H1 (cell line): Measurements from ENCODE around the gene SEMA6A. TPM values are rescaled to one million over a fixed set of nuclear protein-coding genes. Genes with fewer than 3 reads are reported as not detected.

Experiments
- CTCF ChIA-PET: fragments of 300-600 bp; sonication (Branson Sonifier 250); formaldehyde crosslinking; loops from one replicate; lab custom pipeline; 2021; ENCODE audit not compliant: partially characterized antibody; lab: Charles Lee
- POLR2A ChIA-PET: fragments of 300-600 bp; sonication (Branson Sonifier 250); formaldehyde crosslinking; loops from one replicate; lab custom pipeline; 2021; ENCODE audit warnings: inconsistent platforms; ENCODE audit not compliant: partially characterized antibody; lab: Charles Lee
- DNase-seq, 2 experiments: peaks; one replicate each; pipeline versions ENCODE4 v3.0.0 to v3.0.0-alpha.2; 2010 to 2022; ENCODE audit warnings: low spot score in 2 of 2, low read depth in 1 of 2, mixed read lengths in 1 of 2
- FAIRE-seq: peaks from 2 replicates; lab custom pipeline; 2011; peaks lifted over from hg19 to GRCh38; lab: Jason Lieb, UNC
- H2AFZ ChIP-seq: 2 replicates; pipeline ENCODE4 v1.8.1; 2012; ENCODE audit warnings: low read length, inconsistent platforms
- H2AK5ac ChIP-seq: 2 replicates; pipeline ENCODE4 v1.6.1; 2013; ENCODE audit warnings: low read depth, low read length
- H2BK120ac ChIP-seq: replicated peaks from 2 replicates; pipeline ENCODE3; 2013; ENCODE audit warnings: low read depth, low read length, inconsistent platforms
- H2BK12ac ChIP-seq: 2 replicates; pipeline ENCODE4 v1.6.1; 2013; ENCODE audit warnings: low read depth, low read length
- H2BK15ac ChIP-seq: 2 replicates; pipeline ENCODE4 v1.6.1; 2013; ENCODE audit warnings: low read length
- H2BK20ac ChIP-seq: 2 replicates; pipeline ENCODE4 v1.6.1; 2013; ENCODE audit warnings: low read length
- H2BK5ac ChIP-seq: 2 replicates; pipeline ENCODE4 v1.6.1; 2013; ENCODE audit warnings: low read depth, low read length
- H3K14ac ChIP-seq: 2 replicates; pipeline ENCODE4 v1.6.1; 2013; ENCODE audit warnings: inconsistent platforms; ENCODE audit not compliant: insufficient read length
- H3K18ac ChIP-seq: 2 replicates; pipeline ENCODE4 v1.6.1; 2013; ENCODE audit warnings: low read length; ENCODE audit errors: extremely low read depth
- H3K23ac ChIP-seq: 2 replicates; pipeline ENCODE4 v1.6.1; 2013; ENCODE audit warnings: inconsistent platforms; ENCODE audit not compliant: insufficient read length
- H3K23me2 ChIP-seq: 2 replicates; pipeline ENCODE4 v1.6.1; 2013; ENCODE audit warnings: low read depth, low read length
- H3K27ac ChIP-seq: 2 replicates; pipeline ENCODE4 v1.6.1; 2011; ENCODE audit warnings: low read depth, low read length, inconsistent platforms
- H3K27me3 ChIP-seq, 4 experiments: replicated peaks in 1 of 4; 1 replicate in 1 of 4; 2 replicates in 3 of 4; pipeline versions ENCODE4 v1.6.1 to v1.8.1; 2011 to 2013; ENCODE audit warnings: low read length in 3 of 4, mild to moderate bottlenecking in 3 of 4, inconsistent platforms in 2 of 4, mixed read lengths in 2 of 4, moderate library complexity in 1 of 4; ENCODE audit not compliant: control insufficient read depth in 3 of 4, insufficient read depth in 3 of 4; ENCODE audit errors: extremely low read depth in 1 of 4
- H3K36me3 ChIP-seq, 4 experiments: 2 replicates each; pipeline versions ENCODE4 v1.6.1 to v1.8.1; 2011 to 2013; ENCODE audit warnings: mild to moderate bottlenecking in 4 of 4, low read length in 3 of 4, moderate library complexity in 2 of 4, control low read depth in 1 of 4, inconsistent platforms in 1 of 4; ENCODE audit not compliant: insufficient read depth in 4 of 4, control insufficient read depth in 2 of 4
- H3K4ac ChIP-seq: replicated peaks from 2 replicates; pipeline ENCODE3; 2013; ENCODE audit warnings: low read length, low read depth, mixed read lengths, inconsistent platforms; ENCODE audit not compliant: insufficient read length
- H3K4me1 ChIP-seq, 4 experiments: replicated peaks in 1 of 4; 1 replicate in 1 of 4; 2 replicates in 3 of 4; pipeline versions ENCODE4 v1.6.1 to v1.8.1; 2011 to 2013; ENCODE audit warnings: low read length in 3 of 4, inconsistent platforms in 2 of 4, mixed read lengths in 1 of 4; ENCODE audit not compliant: insufficient read depth in 4 of 4, control insufficient read depth in 3 of 4
- H3K4me2 ChIP-seq, 2 experiments: 2 replicates each; pipeline versions ENCODE4 v1.6.1 to v1.8.1; 2011 to 2013; ENCODE audit warnings: low read depth in 2 of 2, low read length in 2 of 2, control low read depth in 1 of 2, inconsistent platforms in 1 of 2, mild to moderate bottlenecking in 1 of 2; ENCODE audit not compliant: insufficient read depth in 1 of 2
- H3K4me3 ChIP-seq, 4 experiments: fragments of 200-600, 300-600 bp in 1 of 4; sonication (generic), shearing (Covaris generic), sonication (Bioruptor Twin) in 1 of 4; 2 replicates each; pipeline versions ENCODE4 v1.5.1 to v1.8.1; 2011 to 2016; ENCODE audit warnings: low read length in 4 of 4, low read depth in 3 of 4, control low read depth in 2 of 4, inconsistent platforms in 2 of 4, mild to moderate bottlenecking in 2 of 4, mixed read lengths in 1 of 4, moderate library complexity in 1 of 4; ENCODE audit not compliant: insufficient read depth in 2 of 4; ENCODE audit errors: extremely low read depth in 1 of 4
- H3K56ac ChIP-seq: replicated peaks from 2 replicates; pipeline ENCODE3; 2013; ENCODE audit warnings: low read depth, mild to moderate bottlenecking, mixed read lengths, low read length, inconsistent platforms; ENCODE audit not compliant: insufficient read length
- H3K79me1 ChIP-seq: 2 replicates; pipeline ENCODE4 v1.6.1; 2013; ENCODE audit warnings: low read depth, low read length, control low read depth
- H3K79me2 ChIP-seq, 2 experiments: 2 replicates each; pipeline versions ENCODE4 v1.6.1 to v1.8.1; 2012 to 2013; ENCODE audit warnings: low read length in 2 of 2, mild to moderate bottlenecking in 2 of 2, inconsistent platforms in 1 of 2; ENCODE audit not compliant: insufficient read depth in 2 of 2, control insufficient read depth in 1 of 2
- H3K9ac ChIP-seq, 4 experiments: replicated peaks in 1 of 4; 1 replicate in 1 of 4; 2 replicates in 3 of 4; pipeline versions ENCODE4 v1.6.1 to v1.8.1; 2011 to 2013; ENCODE audit warnings: low read depth in 3 of 4, low read length in 3 of 4, control low read depth in 2 of 4, mild to moderate bottlenecking in 2 of 4, moderate library complexity in 2 of 4, inconsistent platforms in 1 of 4; ENCODE audit errors: extremely low read depth in 1 of 4
- H3K9me3 ChIP-seq, 2 experiments: 2 replicates each; pipeline versions ENCODE4 v1.6.1 to v1.8.1; 2012 to 2013; ENCODE audit warnings: mild to moderate bottlenecking in 2 of 2, moderate library complexity in 2 of 2, control low read depth in 1 of 2, inconsistent platforms in 1 of 2, low read depth in 1 of 2, low read length in 1 of 2, mixed read lengths in 1 of 2; ENCODE audit not compliant: insufficient read depth in 2 of 2
- H4K20me1 ChIP-seq, 2 experiments: replicated peaks in 1 of 2; 2 replicates each; pipeline versions ENCODE3 to v1.8.1; 2011 to 2013; ENCODE audit warnings: inconsistent platforms in 2 of 2, low read length in 2 of 2, mild to moderate bottlenecking in 1 of 2; ENCODE audit not compliant: insufficient read depth in 2 of 2, control insufficient read depth in 1 of 2
- H4K5ac ChIP-seq: 2 replicates; pipeline ENCODE4 v1.6.1; 2013; ENCODE audit warnings: low read length, low read depth, mixed read lengths, inconsistent platforms; ENCODE audit not compliant: insufficient read length
- H4K8ac ChIP-seq: 2 replicates; pipeline ENCODE4 v1.8.0; 2013; ENCODE audit warnings: mild to moderate bottlenecking, moderate library complexity, low read length, inconsistent platforms; ENCODE audit not compliant: insufficient read depth; ENCODE audit errors: extremely low read depth
- H4K91ac ChIP-seq: replicated peaks from 2 replicates; pipeline ENCODE3; 2013; ENCODE audit warnings: low read length, mixed read lengths, inconsistent platforms; ENCODE audit not compliant: insufficient read length
- KDM1A ChIP-seq: fragments of 200-600, 300-600 bp; sonication (generic); IDR thresholded peaks from 2 replicates; pipeline ENCODE4 v1.7.1; 2016; ENCODE audit warnings: mild to moderate bottlenecking, low read length, borderline replicate concordance
- RAD21 ChIP-seq, 2 experiments: IDR thresholded peaks in 1 of 2; conservative IDR thresholded peaks in 1 of 2; 2 replicates each; pipeline ENCODE4 v1.6.1; 2011; ENCODE audit warnings: low read depth in 2 of 2, low read length in 2 of 2, improper control_type of control experiment in 1 of 2, inconsistent platforms in 1 of 2, mild to moderate bottlenecking in 1 of 2, moderate library complexity in 1 of 2
- SUZ12 ChIP-seq: fragments of 200-600 bp; sonication (generic); IDR thresholded peaks from 2 replicates; pipeline ENCODE4 v1.6.1; 2012; ENCODE audit warnings: mild to moderate bottlenecking, inconsistent platforms, low read length, moderate library complexity, mixed read lengths
- WGBS, 2 experiments: shearing (Covaris generic) in 1 of 2; methylation state at CpG; one replicate each; pipeline versions ENCODE4 v1.1.6 to v1.1.7; 2013 to 2015; ENCODE audit warnings: low lambda C conversion rate in 2 of 2, mixed read lengths in 2 of 2, inconsistent platforms in 1 of 2, low coverage in 1 of 2, missing lambda C conversion rate in 1 of 2; ENCODE audit not compliant: insufficient replicate concordance in 2 of 2, insufficient coverage in 1 of 2, insufficient read length in 1 of 2; ENCODE audit errors: extremely low coverage in 1 of 2, missing lambda C conversion rate in 1 of 2; 5-methylcytosine and 5-hydroxymethylcytosine counted together
- polyA plus RNA-seq, 7 experiments: library from polyadenylated mRNA; depleted of rRNA in 3 of 7; stranded (reverse) in 5 of 7; unstranded in 2 of 7; fragments of >200 nt in 5 of 7; fragments of 200-250 nt in 2 of 7; gene quantifications; 1 replicate in 5 of 7; 2 replicates in 1 of 7; 4 replicates in 1 of 7; pipeline versions ENCODE4 v1.2.1 to v1.2.3, GENCODE V29; 2011 to 2013; ENCODE audit warnings: missing spikeins in 2 of 7, mixed read lengths in 2 of 7
- total RNA-seq: library from RNA; stranded (reverse); fragmentation: NEBNext Ultra II Directional; extraction: Animal tissue kit (Norgen Biotek cat#: 25700); gene quantifications from 2 replicates; pipeline ENCODE4 v1.2.1, GENCODE V29; 2021

SEMA6A gene
- total and polyA plus RNA-seq, 2 of the 8 experiments (the other 6 are each of a cell fraction or from before 2014, with no cell fraction given), result 78.3 to 277 TPM

DNA sequence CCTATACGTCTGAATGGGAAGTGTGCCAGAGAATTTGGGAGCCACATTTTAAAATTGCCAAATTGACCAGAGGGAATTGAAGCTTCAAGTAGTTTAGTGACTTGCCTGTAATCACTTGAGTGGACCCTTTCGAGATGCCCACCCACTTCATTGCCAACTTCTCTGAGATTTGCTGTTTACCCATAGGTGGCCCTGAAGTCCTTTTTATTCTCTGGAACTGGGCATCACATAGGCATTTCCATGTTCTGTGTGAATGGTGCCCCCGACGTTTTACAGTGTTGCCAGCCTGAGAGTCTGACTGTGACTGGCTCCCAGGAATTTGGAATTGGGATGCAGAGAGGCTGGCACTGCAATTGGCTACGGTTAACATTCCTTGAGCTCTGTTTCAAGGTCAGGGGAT lies 158.6 kb downstream of the SEMA6A start:
- FAIRE-seq, result no peak

More for the DNA sequence above, 158.6 kb downstream of the SEMA6A start:
- Histone ChIP-seq H3K27me3 (no peaks in the 10 kb centered on the region), H3K23ac (no peak overlapping the region), H3K4me2 (no peak overlapping the region), H2AK5ac (no peak overlapping the region), H3K9me3 (no peaks in the 10 kb centered on the region), H4K20me1 (no peaks in the 10 kb centered on the region), H2AFZ (no peak overlapping the region), H2BK20ac (no peak overlapping the region), H4K8ac (no peak overlapping the region), H3K4me1 (no peaks in the 10 kb centered on the region), H3K36me3 (no peaks in the 10 kb centered on the region), H2BK5ac (no peak overlapping the region), H3K79me1 (no peaks in the 10 kb centered on the region), H3K4ac (no peak overlapping the region), H3K79me2 (no peaks in the 10 kb centered on the region), H3K14ac (no peak overlapping the region), H2BK15ac (no peak overlapping the region), H3K27ac (no peak overlapping the region), H2BK12ac (no peak overlapping the region), H3K18ac (no peak overlapping the region), H4K91ac (no peak overlapping the region), H3K9ac (no peak overlapping the region), H3K56ac (no peak overlapping the region), H3K23me2 (no peaks in the 10 kb centered on the region), H2BK120ac (no peak overlapping the region), H3K4me3 (no peak overlapping the region), H4K5ac (no peak overlapping the region)
- 90% methylated on average over 5 of the region's 5 CpGs; no CpG with 5 or more reads in 1 of the 2 experiments for WGBS, 2 experiments
- POLR2A ChIA-PET, result no interaction called here
- TF ChIP-seq RAD21 (IDR thresholded peaks at IDR 0.05 in 1 of 2, conservative IDR thresholded peaks at IDR 0.05 in 1 of 2; ENCODE audit: low read depth in 2 of 2, low read length in 2 of 2), result peak in 1 of 2 experiments; percentile 27; a peak in 2 of 4 replicates
- no peak for TF ChIP-seq KDM1A
- no peak for TF ChIP-seq SUZ12
- DNase-seq, result no peak
- CTCF ChIA-PET, result interaction anchor here (1.0 to 2.0 kb wide), 4 partner anchors 9 to 57 kb away, joined by 3 to 5 read pairs (median 4); no protein-coding TSS in a partner anchor
